HEK293 (cell line): ENCODE measurements around the gene MAN1C1.
A peak's percentile ranks its signal among the peaks of the same experiment; 100 is the strongest.

Experiments used
- CTCF ChIA-PET: fragments of 350-600 bp; formaldehyde crosslinking; extraction: SDS; loops from one replicate; lab custom pipeline; 2021; ENCODE audit warnings: antibody characterized with exemption; lab: Yijun Ruan, JAX
- POLR2A ChIA-PET: fragments of 300-600 bp; formaldehyde crosslinking; extraction: SDS; loops from one replicate; lab custom pipeline; 2020; ENCODE audit warnings: antibody characterized with exemption, inconsistent platforms; lab: Yijun Ruan, JAX
- H3K27ac ChIP-seq: fragments of 200-500 bp; sonication (Bioruptor generic); 2 replicates; pipeline ENCODE4 v1.5.1; 2014; ENCODE audit warnings: low read depth, low read length, control low read depth, inconsistent platforms; ENCODE audit errors: extremely low read depth
- H3K36me3 ChIP-seq, 2 experiments: fragments of 200-500 bp in 1 of 2; sonication (Bioruptor generic) in 1 of 2; 1 replicate in 1 of 2; 2 replicates in 1 of 2; pipeline ENCODE4 v1.5.1; 2014 to 2017; ENCODE audit warnings: inconsistent platforms in 2 of 2, low read length in 2 of 2; ENCODE audit not compliant: control insufficient read depth in 2 of 2, insufficient read depth in 1 of 2
- H3K4me1 ChIP-seq: fragments of 200-500 bp; sonication (Bioruptor generic); 2 replicates; pipeline ENCODE4 v1.5.1; 2014; ENCODE audit warnings: mild to moderate bottlenecking, low read length, inconsistent platforms; ENCODE audit not compliant: control insufficient read depth, insufficient read depth
- H3K4me3 ChIP-seq: 2 replicates; pipeline ENCODE4 v1.5.1; 2011; ENCODE audit warnings: low read depth, mild to moderate bottlenecking, control low read depth, low read length, moderate library complexity
- H3K9me3 ChIP-seq: fragments of 200-500 bp; sonication (Bioruptor generic); 2 replicates; pipeline ENCODE4 v1.5.1; 2014; ENCODE audit warnings: low read depth, low read length, inconsistent platforms; ENCODE audit not compliant: control insufficient read depth, insufficient read depth
- GLI4 ChIP-seq: fragments of 450-650 bp; formaldehyde crosslinking; IDR thresholded peaks from 2 replicates; pipeline ENCODE4 v1.5.1; 2016; ENCODE audit warnings: missing biosample characterization, missing genetic modification characterization
- GLIS1 ChIP-seq: fragments of 450-650 bp; formaldehyde crosslinking; IDR thresholded peaks from 2 replicates; pipeline ENCODE4 v1.5.1; 2016; ENCODE audit warnings: missing biosample characterization, missing genetic modification characterization
- KLF16 ChIP-seq: fragments of 450-650 bp; formaldehyde crosslinking; IDR thresholded peaks from 2 replicates; pipeline ENCODE4 v1.5.1; 2017; ENCODE audit warnings: missing biosample characterization, missing genetic modification characterization
- KLF9 ChIP-seq: fragments of 450-650 bp; formaldehyde crosslinking; IDR thresholded peaks from 2 replicates; pipeline ENCODE4 v1.5.1; 2016; ENCODE audit warnings: missing biosample characterization, missing genetic modification characterization, low read depth
- PRDM1 ChIP-seq: fragments of 450-650 bp; formaldehyde crosslinking; IDR thresholded peaks from 2 replicates; pipeline ENCODE4; 2016; ENCODE audit warnings: missing biosample characterization, missing genetic modification characterization
- YY2 ChIP-seq: fragments of 450-650 bp; formaldehyde crosslinking; IDR thresholded peaks from 2 replicates; pipeline ENCODE4 v1.5.1; 2016; ENCODE audit warnings: missing biosample characterization, missing genetic modification characterization
- ZFP3 ChIP-seq: fragments of 450-650 bp; formaldehyde crosslinking; IDR thresholded peaks from 2 replicates; pipeline ENCODE4 v1.5.1; 2016; ENCODE audit warnings: low read depth, missing biosample characterization, missing genetic modification characterization
- ZIC2 ChIP-seq: fragments of 450-650 bp; formaldehyde crosslinking; IDR thresholded peaks from 2 replicates; pipeline ENCODE4 v1.5.1; 2016; ENCODE audit warnings: missing biosample characterization, missing genetic modification characterization
- ZNF133 ChIP-seq: fragments of 450-650 bp; formaldehyde crosslinking; IDR thresholded peaks from 2 replicates; pipeline ENCODE4 v1.5.1; 2016; ENCODE audit warnings: missing biosample characterization, missing genetic modification characterization
- ZNF2 ChIP-seq: fragments of 450-650 bp; formaldehyde crosslinking; IDR thresholded peaks from 2 replicates; pipeline ENCODE4 v1.5.1; 2016; ENCODE audit warnings: missing biosample characterization, missing genetic modification characterization
- ZNF473 ChIP-seq: fragments of 450-650 bp; formaldehyde crosslinking; IDR thresholded peaks from 2 replicates; pipeline ENCODE4 v1.5.1; 2017; ENCODE audit warnings: missing biosample characterization, missing genetic modification characterization
- ZNF529 ChIP-seq: fragments of 450-650 bp; formaldehyde crosslinking; IDR thresholded peaks from 2 replicates; pipeline ENCODE4 v1.5.1; 2017; ENCODE audit warnings: missing genetic modification characterization, missing biosample characterization; ENCODE audit not compliant: insufficient replicate concordance
- ZNF596 ChIP-seq: fragments of 450-650 bp; IDR thresholded peaks from 2 replicates; pipeline ENCODE4 v1.5.0; 2018; ENCODE audit warnings: missing biosample characterization, mild to moderate bottlenecking, missing genetic modification characterization, moderate library complexity
- ZNF654 ChIP-seq: fragments of 450-650 bp; formaldehyde crosslinking; IDR thresholded peaks from 2 replicates; pipeline ENCODE4 v1.5.1; 2016; ENCODE audit warnings: low read depth, missing biosample characterization, missing genetic modification characterization
- ZNF658 ChIP-seq: fragments of 450-650 bp; formaldehyde crosslinking; IDR thresholded peaks from 2 replicates; pipeline ENCODE4; 2016; ENCODE audit warnings: missing biosample characterization, missing genetic modification characterization
- ZSCAN23 ChIP-seq: fragments of 450-650 bp; formaldehyde crosslinking; IDR thresholded peaks from 2 replicates; pipeline ENCODE4 v1.5.1; 2016; ENCODE audit warnings: missing biosample characterization, missing genetic modification characterization
- TF ChIP-seq, protein P1 (sequence below): fragments of 450-650 bp; IDR thresholded peaks from 2 replicates; pipeline ENCODE4 v1.5.1; 2018; ENCODE audit warnings: missing biosample characterization, missing genetic modification characterization
- TF ChIP-seq, protein P2 (sequence below): fragments of 450-650 bp; formaldehyde crosslinking; IDR thresholded peaks from 2 replicates; pipeline ENCODE4 v1.5.1; 2017; ENCODE audit warnings: missing biosample characterization, missing genetic modification characterization
- TF ChIP-seq, protein P3 (sequence below): fragments of 450-650 bp; formaldehyde crosslinking; IDR thresholded peaks from 2 replicates; pipeline ENCODE4 v1.5.1; 2016; ENCODE audit warnings: missing biosample characterization, missing genetic modification characterization
- TF ChIP-seq, protein P4 (sequence below): fragments of 450-650 bp; formaldehyde crosslinking; IDR thresholded peaks from 2 replicates; pipeline ENCODE4 v1.5.1; 2017; ENCODE audit warnings: missing biosample characterization, mild to moderate bottlenecking, missing genetic modification characterization, moderate library complexity
- TF ChIP-seq, protein P5 (sequence below): fragments of 450-650 bp; formaldehyde crosslinking; IDR thresholded peaks from 2 replicates; pipeline ENCODE4 v1.5.1; 2016; ENCODE audit warnings: missing biosample characterization, missing genetic modification characterization
- TF ChIP-seq, protein P6 (sequence below): fragments of 450-650 bp; formaldehyde crosslinking; IDR thresholded peaks from 2 replicates; pipeline ENCODE4 v1.5.1; 2017; ENCODE audit warnings: missing biosample characterization, missing genetic modification characterization

MAN1C1 gene

DNA sequence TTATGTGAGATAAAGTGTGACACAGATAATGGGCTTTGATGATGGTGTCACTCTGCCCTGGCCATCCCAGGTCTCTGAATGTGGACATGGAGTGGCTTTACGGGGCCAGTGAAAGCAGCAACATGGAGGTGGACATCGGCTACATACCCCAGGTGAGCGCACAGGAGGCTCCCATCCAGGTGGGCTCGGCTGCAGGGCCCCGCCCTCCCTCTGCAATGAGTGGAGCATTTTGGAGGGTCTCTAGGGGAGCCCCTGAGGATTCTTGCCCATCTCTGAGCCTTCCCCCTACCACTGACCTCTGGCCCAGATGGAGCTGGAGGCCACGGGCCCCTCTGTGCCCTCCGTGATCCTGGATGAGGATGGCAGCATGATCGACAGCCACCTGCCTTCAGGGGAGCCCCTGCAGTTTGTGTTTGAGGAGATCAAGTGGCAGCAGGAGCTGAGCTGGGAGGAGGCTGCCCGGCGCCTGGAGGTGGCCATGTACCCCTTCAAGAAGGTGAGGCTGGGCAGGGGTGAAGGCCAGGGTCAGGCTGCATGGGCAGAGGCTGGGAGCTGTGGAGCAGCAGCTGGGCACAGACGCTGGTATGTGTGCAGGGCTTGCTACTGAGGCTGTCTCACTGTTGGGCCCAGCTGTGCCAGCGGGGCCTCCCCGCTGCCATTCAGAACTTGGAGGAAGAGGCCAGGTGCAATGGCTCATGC lies 194.9 kb downstream of the MAN1C1 start:
- H3K4me3 ChIP-seq, result no peak overlapping the region
- peaks cover 7 to 96% of the 10 kb centered on the region in 2 experiments; a peak in 2 of 3 replicates for H3K36me3 ChIP-seq
- no peaks in the 10 kb centered on the region for H3K9me3 ChIP-seq
- TF ChIP-seq KLF16 (tag by site-specific recombination) (no peak), ZNF2 (no peak), ZNF473 (tag by site-specific recombination) (no peak), ZNF133 (tag by site-specific recombination) (no peak), ZNF596 (no peak), YY2 (tag by site-specific recombination) (no peak), ZNF654 (tag by site-specific recombination) (no peak), GLIS1 (tag by site-specific recombination) (no peak), ZNF658 (tag by site-specific recombination) (no peak), ZIC2 (tag by site-specific recombination) (no peak), ZNF529 (no peak)
- TF ChIP-seq, protein P1, sequence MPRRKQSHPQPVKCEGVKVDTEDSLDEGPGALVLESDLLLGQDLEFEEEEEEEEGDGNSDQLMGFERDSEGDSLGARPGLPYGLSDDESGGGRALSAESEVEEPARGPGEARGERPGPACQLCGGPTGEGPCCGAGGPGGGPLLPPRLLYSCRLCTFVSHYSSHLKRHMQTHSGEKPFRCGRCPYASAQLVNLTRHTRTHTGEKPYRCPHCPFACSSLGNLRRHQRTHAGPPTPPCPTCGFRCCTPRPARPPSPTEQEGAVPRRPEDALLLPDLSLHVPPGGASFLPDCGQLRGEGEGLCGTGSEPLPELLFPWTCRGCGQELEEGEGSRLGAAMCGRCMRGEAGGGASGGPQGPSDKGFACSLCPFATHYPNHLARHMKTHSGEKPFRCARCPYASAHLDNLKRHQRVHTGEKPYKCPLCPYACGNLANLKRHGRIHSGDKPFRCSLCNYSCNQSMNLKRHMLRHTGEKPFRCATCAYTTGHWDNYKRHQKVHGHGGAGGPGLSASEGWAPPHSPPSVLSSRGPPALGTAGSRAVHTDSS, result no peak
- TF ChIP-seq, protein P2, sequence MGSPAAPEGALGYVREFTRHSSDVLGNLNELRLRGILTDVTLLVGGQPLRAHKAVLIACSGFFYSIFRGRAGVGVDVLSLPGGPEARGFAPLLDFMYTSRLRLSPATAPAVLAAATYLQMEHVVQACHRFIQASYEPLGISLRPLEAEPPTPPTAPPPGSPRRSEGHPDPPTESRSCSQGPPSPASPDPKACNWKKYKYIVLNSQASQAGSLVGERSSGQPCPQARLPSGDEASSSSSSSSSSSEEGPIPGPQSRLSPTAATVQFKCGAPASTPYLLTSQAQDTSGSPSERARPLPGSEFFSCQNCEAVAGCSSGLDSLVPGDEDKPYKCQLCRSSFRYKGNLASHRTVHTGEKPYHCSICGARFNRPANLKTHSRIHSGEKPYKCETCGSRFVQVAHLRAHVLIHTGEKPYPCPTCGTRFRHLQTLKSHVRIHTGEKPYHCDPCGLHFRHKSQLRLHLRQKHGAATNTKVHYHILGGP (tag by site-specific recombination), result no peak
- TF ChIP-seq, protein P3, sequence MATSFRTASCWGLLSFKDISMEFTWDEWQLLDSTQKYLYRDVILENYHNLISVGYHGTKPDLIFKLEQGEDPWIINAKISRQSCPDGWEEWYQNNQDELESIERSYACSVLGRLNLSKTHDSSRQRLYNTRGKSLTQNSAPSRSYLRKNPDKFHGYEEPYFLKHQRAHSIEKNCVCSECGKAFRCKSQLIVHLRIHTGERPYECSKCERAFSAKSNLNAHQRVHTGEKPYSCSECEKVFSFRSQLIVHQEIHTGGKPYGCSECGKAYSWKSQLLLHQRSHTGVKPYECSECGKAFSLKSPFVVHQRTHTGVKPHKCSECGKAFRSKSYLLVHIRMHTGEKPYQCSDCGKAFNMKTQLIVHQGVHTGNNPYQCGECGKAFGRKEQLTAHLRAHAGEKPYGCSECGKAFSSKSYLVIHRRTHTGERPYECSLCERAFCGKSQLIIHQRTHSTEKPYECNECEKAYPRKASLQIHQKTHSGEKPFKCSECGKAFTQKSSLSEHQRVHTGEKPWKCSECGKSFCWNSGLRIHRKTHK (tag by site-specific recombination), result no peak
- TF ChIP-seq, protein P4, sequence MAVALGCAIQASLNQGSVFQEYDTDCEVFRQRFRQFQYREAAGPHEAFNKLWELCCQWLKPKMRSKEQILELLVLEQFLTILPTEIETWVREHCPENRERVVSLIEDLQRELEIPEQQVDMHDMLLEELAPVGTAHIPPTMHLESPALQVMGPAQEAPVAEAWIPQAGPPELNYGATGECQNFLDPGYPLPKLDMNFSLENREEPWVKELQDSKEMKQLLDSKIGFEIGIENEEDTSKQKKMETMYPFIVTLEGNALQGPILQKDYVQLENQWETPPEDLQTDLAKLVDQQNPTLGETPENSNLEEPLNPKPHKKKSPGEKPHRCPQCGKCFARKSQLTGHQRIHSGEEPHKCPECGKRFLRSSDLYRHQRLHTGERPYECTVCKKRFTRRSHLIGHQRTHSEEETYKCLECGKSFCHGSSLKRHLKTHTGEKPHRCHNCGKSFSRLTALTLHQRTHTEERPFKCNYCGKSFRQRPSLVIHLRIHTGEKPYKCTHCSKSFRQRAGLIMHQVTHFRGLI, result no peak
- POLR2A ChIA-PET, result interaction anchor here (0.6 to 2.7 kb wide), 4 partner anchors 11 to 203 kb away, joined by 3 to 14 read pairs (median 5); partner anchors contain the start of gene SELENON
- H3K4me1 ChIP-seq, result no peaks in the 10 kb centered on the region
- no peak overlapping the region for H3K27ac ChIP-seq
- CTCF ChIA-PET, result interaction anchor here (0.6 to 2.9 kb wide), 12 partner anchors 11 to 408 kb away, joined by 3 to 25 read pairs (median 4); partner anchors contain the start of gene SELENON

DNA sequence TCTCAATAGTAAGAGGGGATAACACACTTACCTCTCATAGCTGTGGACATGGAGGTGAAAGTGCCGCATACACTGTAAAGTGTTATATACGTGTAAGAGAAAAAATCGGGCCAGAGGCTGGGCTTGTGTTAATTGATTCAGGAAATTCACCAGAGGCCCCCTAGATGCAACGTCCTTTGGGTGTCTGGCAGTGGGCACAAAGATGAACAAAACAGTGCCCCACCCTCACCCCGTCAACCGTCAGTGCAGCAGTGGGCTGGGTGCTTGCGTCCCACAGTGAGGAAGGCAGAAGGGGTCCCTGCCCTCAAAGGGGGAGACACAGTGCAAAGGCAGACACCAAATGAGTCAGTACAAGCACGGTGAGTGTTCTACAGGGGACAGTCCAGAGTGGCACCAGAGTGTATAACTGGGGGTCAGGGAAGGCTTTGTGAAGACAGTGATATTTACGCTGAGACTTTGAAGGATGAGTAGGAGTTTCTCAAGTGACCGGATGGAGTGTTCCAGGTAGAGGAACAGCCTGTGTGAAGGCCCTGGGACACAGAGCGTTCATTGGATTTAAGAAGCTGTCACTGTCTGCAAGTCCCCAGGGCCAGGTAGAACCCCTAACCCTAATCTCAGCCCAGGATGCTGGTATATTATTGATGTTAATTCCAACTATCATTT lies 196.6 kb downstream of the MAN1C1 start:
- peaks cover 7 to 84% of the 10 kb centered on the region in 2 experiments; a peak in 2 of 3 replicates for H3K36me3 ChIP-seq
- POLR2A ChIA-PET, result no interaction called here
- CTCF ChIA-PET, result no interaction called here

More for the DNA sequence above, 196.6 kb downstream of the MAN1C1 start:
- Histone ChIP-seq H3K27ac (no peak overlapping the region), H3K9me3 (no peaks in the 10 kb centered on the region), H3K4me1 (no peaks in the 10 kb centered on the region; the same call in 1 of the 2 replicates), H3K4me3 (no peak overlapping the region)
- TF ChIP-seq ZSCAN23 (tag by site-specific recombination) (no peak), GLI4 (no peak), ZFP3 (peak; percentile 71), PRDM1 (tag by site-specific recombination) (no peak), KLF9 (tag by site-specific recombination) (no peak)
- TF ChIP-seq, protein P5, sequence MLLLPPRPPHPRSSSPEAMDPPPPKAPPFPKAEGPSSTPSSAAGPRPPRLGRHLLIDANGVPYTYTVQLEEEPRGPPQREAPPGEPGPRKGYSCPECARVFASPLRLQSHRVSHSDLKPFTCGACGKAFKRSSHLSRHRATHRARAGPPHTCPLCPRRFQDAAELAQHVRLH, result no peak
- TF ChIP-seq, protein P6, sequence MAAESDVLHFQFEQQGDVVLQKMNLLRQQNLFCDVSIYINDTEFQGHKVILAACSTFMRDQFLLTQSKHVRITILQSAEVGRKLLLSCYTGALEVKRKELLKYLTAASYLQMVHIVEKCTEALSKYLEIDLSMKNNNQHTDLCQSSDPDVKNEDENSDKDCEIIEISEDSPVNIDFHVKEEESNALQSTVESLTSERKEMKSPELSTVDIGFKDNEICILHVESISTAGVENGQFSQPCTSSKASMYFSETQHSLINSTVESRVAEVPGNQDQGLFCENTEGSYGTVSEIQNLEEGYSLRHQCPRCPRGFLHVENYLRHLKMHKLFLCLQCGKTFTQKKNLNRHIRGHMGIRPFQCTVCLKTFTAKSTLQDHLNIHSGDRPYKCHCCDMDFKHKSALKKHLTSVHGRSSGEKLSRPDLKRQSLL (tag by site-specific recombination), result no peak
